ENCODE data around the gene PITPNC1. TPM values are rescaled to one million over a fixed set of nuclear protein-coding genes. Genes with fewer than 3 reads are reported as not detected.
"Not testable (repeated sequence)": the region's sequence is repeated elsewhere in the genome, so short reads cannot be mapped to it uniquely, and the experiment has no call there.

PITPNC1 gene
- total RNA-seq, 1 donor from 2014 or later, result 19.3 TPM

DNA sequence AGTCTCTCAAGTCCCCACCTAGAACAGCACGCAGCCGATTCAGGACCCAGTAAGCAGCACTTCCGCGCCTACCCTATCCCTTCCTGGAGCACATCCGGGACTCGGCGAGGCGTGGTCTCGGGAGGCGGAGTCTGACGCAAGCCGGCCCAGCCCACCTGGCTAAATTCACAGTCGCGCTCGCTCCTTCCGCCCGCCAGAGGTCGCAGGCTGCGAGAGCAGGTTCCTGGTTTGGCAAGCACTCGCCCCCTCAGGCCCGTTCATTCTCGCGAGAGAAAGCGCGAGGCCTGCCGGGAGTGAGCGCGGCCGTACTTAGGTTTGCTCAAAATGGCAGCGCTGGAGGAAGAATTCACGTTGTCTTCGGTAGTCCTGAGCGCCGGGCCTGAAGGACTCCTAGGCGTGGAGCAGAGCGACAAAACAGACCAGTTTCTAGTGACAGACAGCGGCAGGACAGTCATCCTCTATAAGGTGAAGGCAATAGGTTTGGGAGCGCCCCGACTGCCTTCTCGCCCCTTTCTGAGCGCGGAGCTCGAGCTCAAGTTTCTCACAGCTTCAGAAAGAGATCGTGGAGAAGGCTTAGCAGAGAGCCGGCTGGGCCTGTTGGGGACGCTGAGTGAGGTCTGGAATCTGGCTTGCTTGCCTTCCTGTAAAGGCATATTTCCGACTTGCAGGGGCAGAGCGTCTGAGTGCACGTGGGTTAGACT lies 340.7 kb downstream of the PITPNC1 start, which contains the start of gene NOL11:
NOL11 (plus strand) TSS at position 313 of the 701 bp plus-strand sequence; CDS start at position 325, 12 bp downstream.
- CTCF ChIA-PET, result interaction anchor here (1.2 kb wide), 1 partner anchor 108 kb away, joined by 3 read pairs; the partner anchor contains the start of gene BPTF
- Mint-ChIP-seq H3K9me3 (no peaks in the 10 kb centered on the region), H3K4me1 (peaks cover 30% of the 10 kb centered on the region), H3K27me3 (no peaks in the 10 kb centered on the region), H3K4me3 (peak within 1 kb of the TSS; percentile 100), H3K36me3 (ENCODE audit: low read depth) (peaks cover 36% of the 10 kb centered on the region), H3K27ac (peak within 1 kb of the TSS; percentile 99)
- ATAC-seq (ENCODE audit: low read depth), result peak; percentile 94
- DNase-seq, result peak; percentile 98
- POLR2A ChIA-PET, result interaction anchor here (0.5 to 2.2 kb wide), 16 partner anchors 11 to 795 kb away, joined by 3 to 9 read pairs (median 4); partner anchors contain the start of genes ARSG, BPTF, KPNA2 and PITPNC1
- intact Hi-C loops (cut with micrococcal nuclease), result loop anchor here (1.0 kb wide), 10 partner anchors 96 to 795 kb away; partner anchors contain the start of genes BPTF, HELZ, KPNA2 and PITPNC1
- TF ChIP-seq, protein P1, sequence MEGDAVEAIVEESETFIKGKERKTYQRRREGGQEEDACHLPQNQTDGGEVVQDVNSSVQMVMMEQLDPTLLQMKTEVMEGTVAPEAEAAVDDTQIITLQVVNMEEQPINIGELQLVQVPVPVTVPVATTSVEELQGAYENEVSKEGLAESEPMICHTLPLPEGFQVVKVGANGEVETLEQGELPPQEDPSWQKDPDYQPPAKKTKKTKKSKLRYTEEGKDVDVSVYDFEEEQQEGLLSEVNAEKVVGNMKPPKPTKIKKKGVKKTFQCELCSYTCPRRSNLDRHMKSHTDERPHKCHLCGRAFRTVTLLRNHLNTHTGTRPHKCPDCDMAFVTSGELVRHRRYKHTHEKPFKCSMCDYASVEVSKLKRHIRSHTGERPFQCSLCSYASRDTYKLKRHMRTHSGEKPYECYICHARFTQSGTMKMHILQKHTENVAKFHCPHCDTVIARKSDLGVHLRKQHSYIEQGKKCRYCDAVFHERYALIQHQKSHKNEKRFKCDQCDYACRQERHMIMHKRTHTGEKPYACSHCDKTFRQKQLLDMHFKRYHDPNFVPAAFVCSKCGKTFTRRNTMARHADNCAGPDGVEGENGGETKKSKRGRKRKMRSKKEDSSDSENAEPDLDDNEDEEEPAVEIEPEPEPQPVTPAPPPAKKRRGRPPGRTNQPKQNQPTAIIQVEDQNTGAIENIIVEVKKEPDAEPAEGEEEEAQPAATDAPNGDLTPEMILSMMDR (IDR thresholded peaks at IDR 0.05), result no peak

DNA sequence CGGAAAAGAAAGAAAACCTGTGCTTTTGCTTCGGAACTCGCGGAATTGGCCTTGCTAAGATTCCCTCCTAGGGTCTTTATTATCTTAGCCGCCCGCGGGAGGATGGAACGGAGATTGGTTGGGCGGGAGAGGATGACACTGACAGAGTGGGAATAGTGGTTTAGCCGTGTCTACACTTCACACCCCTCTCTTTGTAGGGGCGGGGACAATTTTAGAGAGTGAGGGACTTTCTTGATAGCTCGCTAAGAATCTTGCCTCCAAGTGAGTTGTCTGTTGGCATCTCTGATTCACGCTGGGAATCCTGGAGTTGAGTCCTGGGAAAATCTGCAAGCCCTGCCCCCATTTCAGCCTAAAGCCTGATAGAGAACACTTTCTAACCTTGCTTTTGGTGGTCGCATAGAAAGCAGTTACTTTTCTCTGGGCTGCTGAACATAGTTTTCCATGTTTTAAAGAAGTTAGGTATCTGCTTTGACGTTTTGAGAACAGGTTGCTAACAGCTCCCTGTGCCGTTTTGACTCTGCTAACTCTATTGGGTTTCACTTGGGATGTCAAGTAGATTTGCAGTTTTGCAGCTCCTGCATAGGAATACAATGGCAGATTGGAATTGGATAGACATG lies 341.4 kb downstream of the PITPNC1 start:
- H3K27me3 Mint-ChIP-seq, result no peaks in the 10 kb centered on the region
- H3K36me3 Mint-ChIP-seq (ENCODE audit: low read depth), result peaks cover 40% of the 10 kb centered on the region
- intact Hi-C loops (cut with micrococcal nuclease), result no loop called here
- CTCF ChIA-PET, result interaction anchor here (1.2 kb wide), 1 partner anchor 107 kb away, joined by 3 read pairs; the partner anchor contains the start of gene BPTF
- POLR2A ChIA-PET, result interaction anchor here (0.8 to 2.2 kb wide), 10 partner anchors 14 to 794 kb away, joined by 3 to 9 read pairs (median 4); partner anchors contain the start of genes ARSG, BPTF, KPNA2 and PRKAR1A
- ATAC-seq (ENCODE audit: low read depth), result no peak
- H3K4me1 Mint-ChIP-seq, result peaks cover 30% of the 10 kb centered on the region
- H3K9me3 Mint-ChIP-seq, result no peaks in the 10 kb centered on the region
- peak overlapping the region; percentile 100 for H3K4me3 Mint-ChIP-seq
- TF ChIP-seq, protein P1 (IDR thresholded peaks at IDR 0.05), result no peak
- no peak for DNase-seq
- peak overlapping the region; percentile 99 for H3K27ac Mint-ChIP-seq

DNA sequence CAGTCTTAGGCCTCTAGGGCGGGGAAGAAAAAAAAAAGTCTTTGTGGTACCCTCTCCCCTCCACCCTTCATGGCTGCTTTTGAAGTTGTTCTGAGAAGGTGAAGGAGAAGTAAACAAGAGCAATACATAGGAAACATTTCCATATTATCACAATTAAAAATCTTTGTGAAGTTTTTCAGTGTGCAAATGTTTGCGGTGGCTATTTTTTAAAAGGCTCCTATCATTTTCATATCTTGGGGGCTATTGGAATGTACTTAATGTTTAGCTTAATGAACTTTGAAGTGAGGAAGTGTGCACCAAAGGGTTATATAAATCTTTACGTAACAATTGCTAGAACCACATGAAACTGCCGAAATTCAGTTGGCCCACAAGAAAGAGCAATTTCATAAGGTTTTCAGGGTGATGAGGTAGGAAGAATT lies 348.3 kb downstream of the PITPNC1 start:
- no peaks in the 10 kb centered on the region for H3K27me3 Mint-ChIP-seq
- H3K9me3 Mint-ChIP-seq, result no peaks in the 10 kb centered on the region
- DNase-seq (no peak), ATAC-seq (ENCODE audit: low read depth) (no peak)
- H3K27ac Mint-ChIP-seq, result no peak overlapping the region
- TF ChIP-seq, protein P1 (IDR thresholded peaks at IDR 0.05), result no peak
- no peaks in the 10 kb centered on the region for H3K4me1 Mint-ChIP-seq
- no peak overlapping the region for H3K4me3 Mint-ChIP-seq
- ChIA-PET CTCF (interaction anchor here (0.7 kb wide), 1 partner anchor 588 kb away, joined by 3 read pairs; no protein-coding TSS in a partner anchor), POLR2A (interaction anchor here (0.5 kb wide), 1 partner anchor 310 kb away, joined by 3 read pairs; the partner anchor contains the start of gene KPNA2)
- peaks cover 88% of the 10 kb centered on the region for H3K36me3 Mint-ChIP-seq (ENCODE audit: low read depth)
- intact Hi-C loops (cut with micrococcal nuclease), result no loop called here

DNA sequence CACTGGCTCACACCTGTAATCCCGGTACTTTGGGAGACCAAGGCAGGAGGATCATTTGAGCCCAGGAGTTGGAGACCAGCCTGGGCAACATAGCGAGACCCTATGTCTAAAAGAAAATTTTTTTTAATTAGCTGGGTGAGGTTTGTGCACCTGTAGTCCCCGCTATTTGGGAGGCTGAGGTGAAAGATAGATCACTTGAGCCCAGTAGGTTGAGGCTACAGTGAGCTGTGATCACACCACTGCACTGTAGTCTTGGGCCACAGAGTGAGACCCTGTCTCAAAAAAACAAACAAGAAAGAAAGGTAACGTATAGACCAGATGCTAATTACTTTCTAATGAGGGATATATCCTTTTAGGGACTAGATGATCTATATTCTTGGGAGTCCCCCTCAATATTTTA lies 348.7 kb downstream of the PITPNC1 start:
- no peaks in the 10 kb centered on the region for H3K4me1 Mint-ChIP-seq
- no peak overlapping the region for H3K27ac Mint-ChIP-seq
- H3K36me3 Mint-ChIP-seq (ENCODE audit: low read depth), result peaks cover 90% of the 10 kb centered on the region
- H3K27me3 Mint-ChIP-seq, result no peaks in the 10 kb centered on the region
- intact Hi-C loops (cut with micrococcal nuclease), result no loop called here
- POLR2A ChIA-PET, result no interaction called here
- DNase-seq, result no peak
- H3K4me3 Mint-ChIP-seq, result no peak overlapping the region
- TF ChIP-seq, protein P1 (IDR thresholded peaks at IDR 0.05), result no peak
- CTCF ChIA-PET, result interaction anchor here (0.7 kb wide), 1 partner anchor 588 kb away, joined by 3 read pairs; no protein-coding TSS in a partner anchor
- no peaks in the 10 kb centered on the region for H3K9me3 Mint-ChIP-seq
- no peak for ATAC-seq (ENCODE audit: low read depth)

DNA sequence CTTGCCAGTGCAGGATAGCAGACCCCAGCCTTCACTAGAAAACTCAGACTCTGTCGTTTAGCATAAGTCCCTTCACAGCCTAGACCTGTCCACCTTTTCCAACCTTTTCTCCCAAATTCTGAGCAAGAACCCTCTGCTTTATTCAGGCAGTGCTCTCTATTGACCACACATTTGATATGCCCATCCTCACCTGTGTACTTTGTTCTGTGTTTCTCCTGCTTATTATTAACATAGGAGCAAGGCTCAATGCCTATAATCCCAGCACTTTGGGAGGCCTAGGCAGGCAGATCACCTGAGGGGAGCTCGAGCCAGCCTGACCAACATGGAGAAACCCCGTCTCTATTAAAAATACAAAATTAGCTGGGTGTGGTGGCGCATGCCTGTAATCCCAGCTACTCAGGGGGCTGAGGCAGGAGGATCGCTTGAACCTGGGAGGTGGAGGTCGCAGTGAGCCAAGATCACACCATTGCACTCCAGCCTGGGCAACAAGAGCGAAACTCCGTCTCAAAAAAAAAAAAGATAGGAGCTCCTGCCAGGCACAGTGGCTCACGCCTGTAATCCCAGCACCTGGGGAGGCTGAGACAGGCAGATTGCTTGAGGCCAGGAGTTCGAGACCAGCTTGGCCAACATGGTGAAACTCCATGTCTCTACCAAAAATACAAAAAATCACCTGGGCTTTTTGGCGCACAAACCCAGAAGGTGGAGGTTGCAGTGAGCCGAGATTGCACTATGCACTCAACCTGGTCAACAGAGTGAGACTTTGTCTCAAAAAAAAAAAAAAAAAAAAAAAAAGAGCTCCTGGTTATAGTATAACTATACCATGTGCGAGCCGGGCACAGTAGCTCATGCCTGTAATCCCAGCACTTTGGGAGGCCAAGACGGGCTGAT lies 350.3 kb downstream of the PITPNC1 start:
- POLR2A ChIA-PET, result interaction anchor here (0.6 kb wide), 1 partner anchor 156 kb away, joined by 8 read pairs; no protein-coding TSS in a partner anchor
- ATAC-seq (ENCODE audit: low read depth); H3K27me3 Mint-ChIP-seq; H3K4me3 Mint-ChIP-seq; H3K4me1 Mint-ChIP-seq; H3K9me3 Mint-ChIP-seq; DNase-seq; intact Hi-C loops (cut with micrococcal nuclease); H3K27ac Mint-ChIP-seq: not testable (repeated sequence)
- H3K36me3 Mint-ChIP-seq (ENCODE audit: low read depth), result peaks cover 87% of the 10 kb centered on the region
- CTCF ChIA-PET, result interaction anchor here (0.6 kb wide), 1 partner anchor 90 kb away, joined by 3 read pairs; no protein-coding TSS in a partner anchor
